ENCODE results near the gene PSMD3.

PSMD3 gene

Small RNAs within 50 kb of the gene (small RNA-seq; reads per million reads assigned to genes)
- gene SNORD124: 213 to 464 reads per million in 2 experiments
